Measurements from ENCODE around the gene ZMAT3. TPM values are rescaled to one million over a fixed set of nuclear protein-coding genes. Genes with fewer than 3 reads are reported as not detected.
"Not testable (repeated sequence)": the region's sequence is repeated elsewhere in the genome, so short reads cannot be mapped to it uniquely, and the experiment has no call there.

ZMAT3 gene
- 10 to 100 TPM; 21.1 to 21.9 TPM for total RNA-seq

DNA sequence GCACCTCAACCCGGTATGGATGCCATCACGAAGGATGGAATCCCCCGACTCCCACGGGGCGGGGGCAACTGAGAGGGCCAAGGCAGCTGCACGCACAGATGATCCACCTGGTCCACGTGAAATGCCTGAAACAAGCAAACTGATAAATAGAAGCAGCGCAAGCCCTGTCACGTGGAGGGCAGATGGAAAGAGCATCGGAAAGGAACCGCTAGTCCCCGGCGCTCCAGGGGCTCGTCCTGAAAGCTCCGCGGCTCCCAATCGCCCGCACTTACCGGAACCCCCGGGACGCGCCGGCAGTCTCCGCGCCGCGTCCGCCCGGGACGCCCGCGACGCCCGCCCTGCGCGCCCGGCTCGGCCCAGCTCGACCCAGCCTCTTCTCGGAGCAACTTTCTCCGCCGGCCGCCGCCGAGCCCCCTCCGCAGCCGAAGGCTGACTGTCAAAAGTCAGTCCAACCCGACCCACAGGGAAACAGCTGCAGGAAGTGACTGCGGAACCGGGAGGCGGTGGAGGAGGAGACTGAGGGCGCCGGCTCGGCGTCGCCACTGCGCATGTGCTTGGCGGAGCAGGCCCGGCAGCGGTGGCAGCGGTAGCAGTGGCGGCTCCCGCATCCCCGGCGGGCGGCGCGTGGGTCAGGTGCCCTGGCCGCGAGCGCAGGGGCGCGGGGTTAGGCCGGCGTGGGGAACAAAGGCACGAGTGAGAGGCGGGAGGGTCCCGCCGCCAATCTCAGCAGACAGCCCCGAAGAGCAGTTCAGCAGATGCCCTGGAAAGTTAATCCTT is at the start of gene ZMAT3:
Gene ZMAT3 (minus strand): TSS at position 487 of the 777 bp plus-strand sequence. CDS start 4,057 bp downstream, outside the sequence.
- H3K9me3 Mint-ChIP-seq = no peaks in the 10 kb centered on the region
- H3K4me3 Mint-ChIP-seq = peak within 1 kb of the TSS; percentile 97
- H3K27me3 Mint-ChIP-seq = no peaks in the 10 kb centered on the region
- peak within 1 kb of the TSS; percentile 93 for H3K27ac Mint-ChIP-seq
- POLR2A ChIA-PET = interaction anchor here (1.0 to 2.6 kb wide), 6 partner anchors 54 to 253 kb away, joined by 3 to 15 read pairs (median 4); partner anchors contain the start of gene PIK3CA
- H3K4me1 Mint-ChIP-seq = peaks cover 23% of the 10 kb centered on the region
- ATAC-seq (ENCODE audit: low read depth) (peak; percentile 86), DNase-seq (peak; percentile 86)
- H3K36me3 Mint-ChIP-seq = peaks cover 15% of the 10 kb centered on the region

GRCh38 chr3:179116816-179117215 is 45.2 kb upstream of the ZMAT3 start:
- H3K4me3 Mint-ChIP-seq = no peak overlapping the region
- DNase-seq = no peak
- peaks cover 3% of the 10 kb centered on the region for H3K36me3 Mint-ChIP-seq
- ATAC-seq (ENCODE audit: low read depth) = no peak
- peaks cover 3% of the 10 kb centered on the region for H3K9me3 Mint-ChIP-seq
- H3K27me3 Mint-ChIP-seq = peaks cover 17% of the 10 kb centered on the region
- H3K27ac Mint-ChIP-seq = no peak overlapping the region
- H3K4me1 Mint-ChIP-seq = no peaks in the 10 kb centered on the region
- POLR2A ChIA-PET = no interaction called here

DNA sequence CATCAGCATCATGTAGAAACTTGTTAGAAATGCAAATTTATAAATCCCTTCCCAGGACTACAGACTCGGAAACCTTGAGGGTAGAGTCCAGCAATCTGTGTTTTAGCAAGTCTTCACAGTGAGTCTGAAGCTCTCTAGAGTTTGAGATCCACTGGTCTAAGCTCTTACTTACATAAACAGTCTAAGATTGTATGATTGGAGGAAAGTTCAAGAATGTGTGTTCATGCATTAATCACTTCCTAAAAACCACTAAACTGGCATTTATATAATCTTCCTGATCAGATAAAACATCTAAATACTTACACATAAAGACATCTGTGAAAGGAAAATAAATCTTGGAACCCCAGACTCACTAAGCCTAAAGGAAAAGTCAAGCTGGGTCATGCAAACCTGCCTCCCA is 43.8 kb upstream of the ZMAT3 start:
- H3K4me3 Mint-ChIP-seq; ATAC-seq (ENCODE audit: low read depth); POLR2A ChIA-PET; H3K9me3 Mint-ChIP-seq; H3K4me1 Mint-ChIP-seq; DNase-seq; H3K27ac Mint-ChIP-seq; H3K36me3 Mint-ChIP-seq: not testable (repeated sequence)
- H3K27me3 Mint-ChIP-seq = peaks cover 18% of the 10 kb centered on the region

GRCh38 chr3:179113903-179114302 is 42.3 kb upstream of the ZMAT3 start:
- no peaks in the 10 kb centered on the region for H3K36me3 Mint-ChIP-seq
- H3K4me1 Mint-ChIP-seq = no peaks in the 10 kb centered on the region
- POLR2A ChIA-PET = no interaction called here
- ATAC-seq (ENCODE audit: low read depth) (no peak), DNase-seq (no peak)
- peaks cover 6% of the 10 kb centered on the region for H3K9me3 Mint-ChIP-seq
- H3K27me3 Mint-ChIP-seq = peaks cover 18% of the 10 kb centered on the region
- no peak overlapping the region for H3K4me3 Mint-ChIP-seq
- no peak overlapping the region for H3K27ac Mint-ChIP-seq

DNA sequence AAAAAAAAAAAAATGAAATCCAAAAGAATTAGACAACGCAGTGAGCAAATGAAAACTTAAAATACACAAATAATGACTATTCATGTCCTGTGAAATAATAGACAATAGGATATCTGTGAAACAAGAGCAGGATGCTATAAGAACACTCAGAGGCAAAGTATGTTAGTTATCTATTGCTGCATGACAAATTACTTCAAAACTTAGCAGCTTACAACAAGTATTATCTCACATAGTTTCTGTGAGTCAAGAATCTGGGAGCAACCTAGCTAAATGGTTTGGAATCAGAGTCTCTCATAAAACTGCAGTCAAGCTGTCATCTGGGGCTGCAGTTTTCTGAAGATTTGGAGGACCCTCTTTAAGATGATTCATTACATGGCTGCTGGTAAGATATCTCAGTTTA is 36.5 kb upstream of the ZMAT3 start:
- Mint-ChIP-seq H3K9me3 (peaks cover 6% of the 10 kb centered on the region), H3K27me3 (peaks cover 16% of the 10 kb centered on the region), H3K27ac (no peak overlapping the region), H3K4me1 (peaks cover 5% of the 10 kb centered on the region), H3K4me3 (no peak overlapping the region), H3K36me3 (no peaks in the 10 kb centered on the region)
- DNase-seq (no peak), ATAC-seq (ENCODE audit: low read depth) (no peak)
- POLR2A ChIA-PET = no interaction called here

DNA sequence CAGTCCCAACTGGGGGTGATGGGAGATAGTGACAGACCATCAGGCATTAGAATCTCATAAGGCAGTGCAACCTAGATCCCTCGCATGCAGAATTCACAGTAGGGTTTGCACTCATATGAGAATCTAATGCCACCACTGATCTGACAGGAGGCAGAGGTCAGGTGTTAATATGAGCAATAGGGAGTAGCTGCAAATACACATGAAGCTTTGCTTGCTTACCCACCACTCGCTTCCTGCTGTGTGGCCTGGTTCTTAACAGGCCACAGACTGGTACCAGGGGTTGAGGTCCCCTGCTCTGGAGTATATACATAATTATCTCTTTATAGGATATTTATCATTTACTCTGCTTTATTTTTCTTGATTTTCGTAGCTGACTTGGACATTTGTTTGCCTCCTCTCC is 36.0 kb upstream of the ZMAT3 start:
- no peak overlapping the region for H3K27ac Mint-ChIP-seq
- H3K4me1 Mint-ChIP-seq = peaks cover 5% of the 10 kb centered on the region
- H3K36me3 Mint-ChIP-seq = no peaks in the 10 kb centered on the region
- no peak for ATAC-seq (ENCODE audit: low read depth)
- no peak overlapping the region for H3K4me3 Mint-ChIP-seq
- H3K27me3 Mint-ChIP-seq = peaks cover 14% of the 10 kb centered on the region
- peaks cover 6% of the 10 kb centered on the region for H3K9me3 Mint-ChIP-seq
- no peak for DNase-seq
- POLR2A ChIA-PET = interaction anchor here (0.7 kb wide), 1 partner anchor 220 kb away, joined by 3 read pairs; no protein-coding TSS in a partner anchor

GRCh38 chr3:179105881-179106280 is 34.3 kb upstream of the ZMAT3 start:
- Mint-ChIP-seq H3K27ac (no peak overlapping the region), H3K9me3 (peaks cover 5% of the 10 kb centered on the region), H3K4me1 (peaks cover 5% of the 10 kb centered on the region), H3K36me3 (no peaks in the 10 kb centered on the region), H3K4me3 (no peak overlapping the region), H3K27me3 (peaks cover 14% of the 10 kb centered on the region)
- POLR2A ChIA-PET = no interaction called here
- ATAC-seq (ENCODE audit: low read depth) (no peak), DNase-seq (no peak)

DNA sequence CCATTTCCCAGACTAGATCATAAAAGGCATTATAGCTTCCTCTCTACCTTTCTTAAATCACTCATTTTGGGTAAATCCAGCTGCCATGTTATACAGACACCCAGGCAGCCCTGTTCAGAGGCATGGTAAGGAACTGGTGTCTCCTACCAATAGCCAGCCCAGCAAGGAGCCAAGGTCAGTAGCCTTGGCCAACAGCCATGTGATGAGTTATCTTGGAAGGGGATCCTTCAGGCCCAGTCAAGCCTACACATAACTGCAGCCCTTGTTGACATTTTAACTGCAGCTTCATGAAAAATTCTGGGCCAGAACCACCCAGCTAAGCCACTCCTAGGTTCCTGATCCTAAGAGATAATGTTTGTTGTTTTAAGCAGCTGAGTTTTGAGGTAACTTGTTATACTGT is 29.0 kb upstream of the ZMAT3 start:
- POLR2A ChIA-PET = no interaction called here
- no peaks in the 10 kb centered on the region for H3K9me3 Mint-ChIP-seq
- no peak overlapping the region for H3K4me3 Mint-ChIP-seq
- H3K36me3 Mint-ChIP-seq = no peaks in the 10 kb centered on the region
- peaks cover 3% of the 10 kb centered on the region for H3K4me1 Mint-ChIP-seq
- ATAC-seq (ENCODE audit: low read depth) (no peak), DNase-seq (no peak)
- peaks cover 11% of the 10 kb centered on the region for H3K27me3 Mint-ChIP-seq
- H3K27ac Mint-ChIP-seq = no peak overlapping the region

DNA sequence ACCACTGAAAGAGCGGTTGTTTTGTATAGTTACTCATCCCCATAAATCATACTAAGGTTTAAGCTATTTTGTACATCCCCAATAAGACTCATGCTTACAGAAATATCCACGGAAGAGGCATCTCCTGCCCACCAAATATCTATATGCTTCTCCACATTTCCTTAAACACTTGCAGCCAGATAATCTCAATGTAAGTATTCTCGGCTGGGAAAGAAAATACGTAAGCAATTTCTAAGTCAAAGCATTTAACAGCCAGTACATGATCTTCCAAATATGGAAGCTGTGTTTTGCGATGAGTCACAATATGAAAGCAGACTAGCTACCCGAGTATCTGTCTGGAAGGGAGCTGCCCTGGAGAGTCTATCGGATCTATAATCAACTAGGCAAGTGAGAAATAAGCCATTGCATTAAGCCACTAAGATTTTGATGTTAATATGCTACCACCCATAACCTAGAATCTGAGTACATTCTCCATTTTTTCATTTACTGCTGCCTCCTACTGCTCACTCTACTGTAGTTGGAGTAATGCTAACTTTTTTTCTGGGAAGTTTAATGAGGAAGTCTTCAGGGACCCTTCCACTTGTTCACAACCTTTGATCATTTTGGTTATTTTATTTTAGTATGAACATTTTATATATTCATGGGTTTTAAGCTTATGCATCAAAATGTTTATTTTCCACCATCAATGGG is 26.9 kb upstream of the ZMAT3 start:
- POLR2A ChIA-PET = no interaction called here
- Mint-ChIP-seq H3K36me3 (no peaks in the 10 kb centered on the region), H3K4me3 (no peak overlapping the region)

DNA sequence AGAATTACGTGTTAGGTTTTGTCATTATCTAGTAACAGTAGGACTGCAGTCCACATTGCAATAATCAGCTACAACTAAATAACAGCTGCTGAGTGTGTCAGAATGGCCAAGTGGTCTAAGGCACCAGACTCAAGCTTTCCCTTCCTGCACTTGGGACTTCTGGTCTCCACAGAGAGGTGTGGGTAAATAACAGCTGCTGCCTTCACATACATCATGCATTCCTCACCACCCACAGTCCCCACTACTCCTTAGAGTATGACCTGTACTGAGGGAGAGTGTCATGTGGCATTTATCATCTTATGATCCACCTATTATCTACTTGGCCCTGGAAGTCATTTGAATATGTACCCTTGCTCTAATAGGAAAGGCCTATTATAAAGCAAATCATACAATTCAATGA is 22.2 kb upstream of the ZMAT3 start:
- Mint-ChIP-seq H3K4me3 (no peak overlapping the region), H3K9me3 (no peaks in the 10 kb centered on the region), H3K4me1 (peaks cover 2% of the 10 kb centered on the region), H3K36me3 (no peaks in the 10 kb centered on the region), H3K27ac (no peak overlapping the region), H3K27me3 (peaks cover 7% of the 10 kb centered on the region)
- no peak for ATAC-seq (ENCODE audit: low read depth)
- no peak for DNase-seq
- POLR2A ChIA-PET = no interaction called here

More for the DNA sequence above, 26.9 kb upstream of the ZMAT3 start:
- Mint-ChIP-seq H3K9me3 (no peaks in the 10 kb centered on the region), H3K27ac (no peak overlapping the region), H3K4me1 (no peaks in the 10 kb centered on the region), H3K27me3 (peaks cover 15% of the 10 kb centered on the region)
- DNase-seq = no peak
- ATAC-seq (ENCODE audit: low read depth) = no peak

- DNase-seq = no peak
- H3K36me3 Mint-ChIP-seq = no peaks in the 10 kb centered on the region
- H3K27me3 Mint-ChIP-seq = peaks cover 7% of the 10 kb centered on the region
- no peak overlapping the region for H3K27ac Mint-ChIP-seq
- POLR2A ChIA-PET = no interaction called here
- no peak for ATAC-seq (ENCODE audit: low read depth)
- H3K9me3 Mint-ChIP-seq = peaks cover 3% of the 10 kb centered on the region
- H3K4me3 Mint-ChIP-seq = no peak overlapping the region
- H3K4me1 Mint-ChIP-seq = peaks cover 5% of the 10 kb centered on the region
Observed at GRCh38 chr3:179091113-179091512, 19.5 kb upstream of the ZMAT3 start.

GRCh38 chr3:179088306-179088705 is 16.7 kb upstream of the ZMAT3 start:
- POLR2A ChIA-PET = interaction anchor here (0.7 kb wide), 1 partner anchor 60 kb away, joined by 3 read pairs; the partner anchor contains the start of gene PIK3CA
- peaks cover 3% of the 10 kb centered on the region for H3K9me3 Mint-ChIP-seq
- ATAC-seq (ENCODE audit: low read depth) = no peak
- H3K36me3 Mint-ChIP-seq = no peaks in the 10 kb centered on the region
- no peak overlapping the region for H3K4me3 Mint-ChIP-seq
- H3K27me3 Mint-ChIP-seq = peaks cover 6% of the 10 kb centered on the region
- DNase-seq = no peak
- no peak overlapping the region for H3K27ac Mint-ChIP-seq
- peaks cover 10% of the 10 kb centered on the region for H3K4me1 Mint-ChIP-seq

- ATAC-seq (ENCODE audit: low read depth) = no peak
- Mint-ChIP-seq H3K36me3 (no peaks in the 10 kb centered on the region), H3K9me3 (peaks cover 3% of the 10 kb centered on the region), H3K4me1 (peaks cover 15% of the 10 kb centered on the region), H3K4me3 (no peak overlapping the region), H3K27me3 (peaks cover 2% of the 10 kb centered on the region), H3K27ac (no peak overlapping the region)
- POLR2A ChIA-PET = no interaction called here
- no peak for DNase-seq
Observed at GRCh38 chr3:179083977-179084376, 12.4 kb upstream of the ZMAT3 start.

GRCh38 chr3:179082416-179082815 is 10.8 kb upstream of the ZMAT3 start:
- POLR2A ChIA-PET = no interaction called here
- H3K27me3 Mint-ChIP-seq = peaks cover 2% of the 10 kb centered on the region

More at GRCh38 chr3:179082416-179082815, 10.8 kb upstream of the ZMAT3 start:
- ATAC-seq (ENCODE audit: low read depth) = no peak
- H3K9me3 Mint-ChIP-seq = no peaks in the 10 kb centered on the region
- peaks cover 12% of the 10 kb centered on the region for H3K4me1 Mint-ChIP-seq
- DNase-seq = no peak
- H3K27ac Mint-ChIP-seq = no peak overlapping the region
- H3K36me3 Mint-ChIP-seq = no peaks in the 10 kb centered on the region
- no peak overlapping the region for H3K4me3 Mint-ChIP-seq

Measured in activated naive CD8-positive, alpha-beta T cell treated with anti-CD3 and anti-CD28 coated beads, Interleukin-2, amount 10 ng/mL, durations not matched to agents 7 days and 5 days (primary cell).